AG09319 (cell line): ENCODE data around the gene ZNF367.

Source experiments
- DNase-seq: peaks from one replicate; pipeline ENCODE4 v3.0.0-alpha.2; 2010; ENCODE audit warnings: low read depth; ENCODE audit errors: extremely low read depth
- CTCF ChIP-seq: IDR thresholded peaks from 2 replicates; pipeline ENCODE4 v1.5.1; 2011; ENCODE audit warnings: low read depth, mild to moderate bottlenecking, inconsistent platforms, low read length, moderate library complexity

ZNF367 gene

GRCh38 chr9:96395964-96396363 lies 22.2 kb downstream of the ZNF367 start:
- TF ChIP-seq CTCF = no peak
- DNase-seq = no peak

GRCh38 chr9:96394832-96395496 lies 23.2 kb downstream of the ZNF367 start:
- no peak for TF ChIP-seq CTCF
- DNase-seq = no peak

DNA sequence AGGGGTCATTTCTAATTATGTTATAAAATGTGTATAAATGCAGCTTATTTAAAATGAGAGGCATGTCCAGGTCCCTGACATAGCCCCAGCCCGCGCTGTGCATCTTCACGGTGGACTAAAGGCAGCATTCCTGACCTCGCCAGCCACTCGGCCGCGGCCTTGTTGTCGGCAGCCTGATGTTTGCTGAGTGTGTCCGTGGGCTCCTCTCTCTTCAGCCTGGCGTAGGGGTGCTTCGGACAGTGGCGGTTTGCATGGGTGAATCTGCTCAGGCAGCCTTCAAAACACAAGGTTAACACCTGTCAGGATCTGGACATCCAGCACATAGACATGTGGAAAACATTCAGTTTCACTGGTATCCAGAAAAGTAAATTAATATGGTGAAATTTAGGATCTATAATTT lies 25.9 kb downstream of the ZNF367 start:
- TF ChIP-seq CTCF = no peak
- no peak for DNase-seq

DNA sequence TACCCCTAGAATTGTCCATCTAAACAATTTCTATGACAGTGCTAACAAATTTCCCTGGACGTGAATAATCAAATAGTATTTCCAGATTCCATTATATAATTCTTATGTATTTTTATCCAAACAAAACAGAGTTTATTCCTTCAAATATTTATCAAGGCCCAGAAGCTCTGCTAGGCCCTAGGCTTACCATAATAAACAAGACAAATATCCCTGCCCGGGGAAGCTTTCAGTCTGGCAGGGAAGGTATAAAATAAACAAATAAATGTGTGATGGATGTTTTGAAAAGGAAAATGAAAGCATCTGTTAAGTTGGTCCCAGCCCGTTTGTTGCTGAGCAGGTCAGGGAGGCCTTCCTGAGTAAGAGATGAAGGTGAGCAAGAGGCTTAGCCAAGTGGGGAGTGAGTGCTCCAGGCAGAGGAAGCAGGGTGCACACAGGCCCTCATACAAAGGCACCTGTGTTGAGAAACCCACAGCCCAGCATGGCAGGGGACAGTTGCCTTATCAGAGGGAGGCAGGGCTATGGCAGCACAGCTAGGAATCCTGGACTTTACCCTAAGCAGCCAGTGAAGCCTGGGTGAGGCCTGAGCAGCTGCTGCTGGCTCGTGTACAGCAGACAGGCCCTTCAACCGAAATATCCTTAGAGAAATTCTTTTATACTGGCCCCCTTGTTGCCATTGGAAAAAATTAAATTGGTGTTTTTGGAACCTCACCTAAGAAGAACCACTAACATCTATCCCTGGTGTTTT lies 27.0 kb downstream of the ZNF367 start:
- DNase-seq = no peak
- no peak for TF ChIP-seq CTCF

- DNase-seq = no peak
- TF ChIP-seq CTCF = no peak
Observed at GRCh38 chr9:96388144-96388543, 30.0 kb downstream of the ZNF367 start.

GRCh38 chr9:96386157-96386556 lies 32.0 kb downstream of the ZNF367 start:
- TF ChIP-seq CTCF = no peak
- DNase-seq = no peak

DNA sequence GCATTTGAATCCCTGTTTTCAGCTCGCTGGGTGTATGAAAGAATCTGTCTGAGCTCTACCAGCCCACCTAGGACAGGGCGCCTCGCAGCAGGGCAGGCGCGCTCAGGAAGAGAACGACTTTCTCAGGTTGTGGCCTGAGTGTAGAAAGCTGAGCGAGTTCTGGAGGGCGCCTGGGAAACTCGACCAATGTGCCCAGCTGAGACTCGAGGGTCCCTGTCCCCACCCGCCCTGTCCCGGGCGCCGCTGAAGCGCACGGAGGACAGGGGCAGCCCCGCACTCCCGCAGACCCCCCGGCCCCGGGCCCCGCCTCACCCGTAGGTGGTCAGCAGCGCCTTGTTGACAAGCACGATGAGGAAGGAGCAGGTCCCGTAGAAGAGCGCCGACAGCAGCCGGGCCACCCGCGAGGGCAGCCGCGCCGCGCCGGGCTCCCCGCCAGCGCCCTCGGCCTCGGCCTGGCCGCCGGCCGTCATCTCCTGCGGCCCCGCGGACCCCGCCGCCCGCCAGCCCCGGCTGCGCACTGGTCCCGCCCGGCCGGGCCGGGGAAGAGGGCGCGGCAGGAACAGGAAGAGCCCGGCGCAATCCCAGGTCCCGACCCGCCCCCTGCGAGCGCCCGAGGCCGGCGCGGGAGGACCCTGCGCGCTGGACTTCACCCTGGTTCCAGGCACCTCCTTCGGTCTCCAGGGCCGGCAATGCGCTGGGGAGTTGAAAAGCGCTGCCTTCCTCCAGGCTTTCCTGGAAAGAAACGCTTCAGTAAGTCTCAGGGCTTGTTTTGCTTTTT lies 34.8 kb downstream of the ZNF367 start, which contains the start of gene SLC35D2:
Gene SLC35D2 (minus strand): TSS at position 547 of the 778 bp plus-strand sequence. CDS start 77 bp downstream, at position 470.
- TF ChIP-seq CTCF = no peak
- DNase-seq = no peak
